Adipocyte (in vitro differentiated cells): Measurements from ENCODE around the gene NPAS3.

Experiments
- DNase-seq: peaks from one replicate; pipeline ENCODE4 v3.0.0-alpha.2; 2015; ENCODE audit warnings: low read depth
- H3K27me3 ChIP-seq: replicated peaks from 2 replicates; pipeline ENCODE4 v1.7.0; 2013; ENCODE audit warnings: mild to moderate bottlenecking, low read length, moderate library complexity; ENCODE audit not compliant: control insufficient read depth, insufficient read depth
- H3K36me3 ChIP-seq: 2 replicates; pipeline ENCODE4 v1.7.0; 2013; ENCODE audit warnings: low read length, mild to moderate bottlenecking, moderate library complexity; ENCODE audit not compliant: control insufficient read depth, insufficient read depth, severe bottlenecking
- H3K4me1 ChIP-seq: 2 replicates; pipeline ENCODE4 v1.7.0; 2013; ENCODE audit warnings: mild to moderate bottlenecking, low read length, moderate library complexity; ENCODE audit not compliant: control insufficient read depth, insufficient read depth
- H3K4me3 ChIP-seq: 2 replicates; pipeline ENCODE4 v1.7.0; 2013; ENCODE audit warnings: mild to moderate bottlenecking, low read length, moderate library complexity
- H3K9ac ChIP-seq: 2 replicates; pipeline ENCODE4 v1.7.0; 2013; ENCODE audit warnings: mild to moderate bottlenecking, low read length, moderate library complexity
- H3K9me3 ChIP-seq: 2 replicates; pipeline ENCODE4 v1.7.0; 2013; ENCODE audit warnings: mild to moderate bottlenecking, low read length, moderate library complexity; ENCODE audit not compliant: control insufficient read depth

Gene NPAS3

GRCh38 chr14:33369041-33369440, 430.4 kb downstream of the NPAS3 start:
- H3K27me3 ChIP-seq = no peaks in the 10 kb centered on the region
- H3K36me3 ChIP-seq = no peaks in the 10 kb centered on the region
- no peak for DNase-seq
- H3K4me3 ChIP-seq = no peak overlapping the region
- H3K9ac ChIP-seq = no peak overlapping the region
- no peaks in the 10 kb centered on the region for H3K4me1 ChIP-seq
- no peaks in the 10 kb centered on the region for H3K9me3 ChIP-seq

GRCh38 chr14:33369972-33370371, 431.3 kb downstream of the NPAS3 start:
- DNase-seq = no peak
- no peak overlapping the region for H3K4me3 ChIP-seq
- no peaks in the 10 kb centered on the region for H3K36me3 ChIP-seq
- H3K4me1 ChIP-seq = no peaks in the 10 kb centered on the region
- no peaks in the 10 kb centered on the region for H3K27me3 ChIP-seq
- no peak overlapping the region for H3K9ac ChIP-seq
- H3K9me3 ChIP-seq = no peaks in the 10 kb centered on the region

- no peak for DNase-seq
- Histone ChIP-seq H3K4me3 (no peak overlapping the region), H3K9me3 (no peaks in the 10 kb centered on the region), H3K9ac (no peak overlapping the region), H3K27me3 (no peaks in the 10 kb centered on the region), H3K36me3 (no peaks in the 10 kb centered on the region), H3K4me1 (no peaks in the 10 kb centered on the region)
Measured at GRCh38 chr14:33370426-33370825, 431.7 kb downstream of the NPAS3 start.

GRCh38 chr14:33375196-33375595, 436.5 kb downstream of the NPAS3 start:
- Histone ChIP-seq H3K4me3 (no peak overlapping the region), H3K27me3 (no peaks in the 10 kb centered on the region), H3K4me1 (no peaks in the 10 kb centered on the region), H3K9me3 (no peaks in the 10 kb centered on the region), H3K36me3 (no peaks in the 10 kb centered on the region), H3K9ac (no peak overlapping the region)
- no peak for DNase-seq

GRCh38 chr14:33375786-33376185, 437.1 kb downstream of the NPAS3 start:
- Histone ChIP-seq H3K9me3 (no peaks in the 10 kb centered on the region), H3K27me3 (no peaks in the 10 kb centered on the region), H3K9ac (no peak overlapping the region), H3K4me1 (no peaks in the 10 kb centered on the region), H3K4me3 (no peak overlapping the region), H3K36me3 (no peaks in the 10 kb centered on the region)
- DNase-seq = no peak

GRCh38 chr14:33376510-33376909, 437.8 kb downstream of the NPAS3 start:
- no peaks in the 10 kb centered on the region for H3K36me3 ChIP-seq
- no peaks in the 10 kb centered on the region for H3K4me1 ChIP-seq
- DNase-seq = no peak

GRCh38 chr14:33377596-33378390, 439.1 kb downstream of the NPAS3 start:
- no peak for DNase-seq
- no peaks in the 10 kb centered on the region for H3K9me3 ChIP-seq
- no peak overlapping the region for H3K9ac ChIP-seq
- H3K4me1 ChIP-seq = no peaks in the 10 kb centered on the region
- H3K36me3 ChIP-seq = no peaks in the 10 kb centered on the region
- no peak overlapping the region for H3K4me3 ChIP-seq
- H3K27me3 ChIP-seq = no peaks in the 10 kb centered on the region

More at GRCh38 chr14:33376510-33376909, 437.8 kb downstream of the NPAS3 start:
- H3K4me3 ChIP-seq = no peak overlapping the region
- H3K9me3 ChIP-seq = no peaks in the 10 kb centered on the region
- H3K27me3 ChIP-seq = no peaks in the 10 kb centered on the region
- no peak overlapping the region for H3K9ac ChIP-seq

- H3K4me1 ChIP-seq = no peaks in the 10 kb centered on the region
Measured at GRCh38 chr14:33381717-33382116, 443.0 kb downstream of the NPAS3 start.

GRCh38 chr14:33386140-33386539, 447.5 kb downstream of the NPAS3 start:
- H3K27me3 ChIP-seq = no peaks in the 10 kb centered on the region
- no peaks in the 10 kb centered on the region for H3K4me1 ChIP-seq
- H3K9ac ChIP-seq = no peak overlapping the region
- H3K9me3 ChIP-seq = no peaks in the 10 kb centered on the region
- DNase-seq = no peak
- no peaks in the 10 kb centered on the region for H3K36me3 ChIP-seq
- no peak overlapping the region for H3K4me3 ChIP-seq

More at GRCh38 chr14:33381717-33382116, 443.0 kb downstream of the NPAS3 start:
- DNase-seq = no peak
- Histone ChIP-seq H3K36me3 (no peaks in the 10 kb centered on the region), H3K4me3 (no peak overlapping the region), H3K27me3 (no peaks in the 10 kb centered on the region), H3K9me3 (no peaks in the 10 kb centered on the region), H3K9ac (no peak overlapping the region)

GRCh38 chr14:33386781-33387180, 448.1 kb downstream of the NPAS3 start:
- Histone ChIP-seq H3K27me3 (no peaks in the 10 kb centered on the region), H3K9ac (no peak overlapping the region), H3K9me3 (no peaks in the 10 kb centered on the region), H3K4me3 (no peak overlapping the region), H3K36me3 (no peaks in the 10 kb centered on the region), H3K4me1 (no peaks in the 10 kb centered on the region)
- no peak for DNase-seq

- Histone ChIP-seq H3K4me3 (no peak overlapping the region), H3K36me3 (no peaks in the 10 kb centered on the region), H3K27me3 (no peaks in the 10 kb centered on the region), H3K4me1 (peaks cover 4% of the 10 kb centered on the region), H3K9ac (no peak overlapping the region), H3K9me3 (no peaks in the 10 kb centered on the region)
- DNase-seq = no peak
Measured at GRCh38 chr14:33390335-33390734, 451.7 kb downstream of the NPAS3 start.
